Stomach (tissue), 4 donors: Measurements from ENCODE around the gene SDR9C7.

ENCODE experiments used
- POLR2A ChIP-seq, 4 donors: fragments of 450-650 bp; IDR thresholded peaks; one replicate each; pipeline ENCODE4 v1.6.1; 2016; ENCODE audit warnings: antibody characterized with exemption in 4 of 4, control low read depth in 2 of 4, mild to moderate bottlenecking in 1 of 4, moderate library complexity in 1 of 4
- POLR2AphosphoS5 ChIP-seq, 3 donors: sonication (generic); formaldehyde crosslinking; IDR thresholded peaks; one replicate each; pipeline ENCODE4 v1.6.1; 2016; ENCODE audit warnings: antibody characterized with exemption in 3 of 3
- TF ChIP-seq, protein P1 (sequence below), 7 experiments: fragments of 450-650 bp in 4 of 7; fragments of 200-600 bp in 3 of 7; sonication (generic) in 3 of 7; IDR thresholded peaks; one replicate each; pipeline ENCODE4 v1.5.1; 2016 to 2019; ENCODE audit warnings: antibody characterized with exemption in 7 of 7, control low read depth in 2 of 7, mild to moderate bottlenecking in 1 of 7

GRCh38 chr12:56898938-56899337 is 35.3 kb downstream of the SDR9C7 start:
- TF ChIP-seq, protein P1, sequence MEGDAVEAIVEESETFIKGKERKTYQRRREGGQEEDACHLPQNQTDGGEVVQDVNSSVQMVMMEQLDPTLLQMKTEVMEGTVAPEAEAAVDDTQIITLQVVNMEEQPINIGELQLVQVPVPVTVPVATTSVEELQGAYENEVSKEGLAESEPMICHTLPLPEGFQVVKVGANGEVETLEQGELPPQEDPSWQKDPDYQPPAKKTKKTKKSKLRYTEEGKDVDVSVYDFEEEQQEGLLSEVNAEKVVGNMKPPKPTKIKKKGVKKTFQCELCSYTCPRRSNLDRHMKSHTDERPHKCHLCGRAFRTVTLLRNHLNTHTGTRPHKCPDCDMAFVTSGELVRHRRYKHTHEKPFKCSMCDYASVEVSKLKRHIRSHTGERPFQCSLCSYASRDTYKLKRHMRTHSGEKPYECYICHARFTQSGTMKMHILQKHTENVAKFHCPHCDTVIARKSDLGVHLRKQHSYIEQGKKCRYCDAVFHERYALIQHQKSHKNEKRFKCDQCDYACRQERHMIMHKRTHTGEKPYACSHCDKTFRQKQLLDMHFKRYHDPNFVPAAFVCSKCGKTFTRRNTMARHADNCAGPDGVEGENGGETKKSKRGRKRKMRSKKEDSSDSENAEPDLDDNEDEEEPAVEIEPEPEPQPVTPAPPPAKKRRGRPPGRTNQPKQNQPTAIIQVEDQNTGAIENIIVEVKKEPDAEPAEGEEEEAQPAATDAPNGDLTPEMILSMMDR (IDR thresholded peaks at IDR 0.05) = no peak
- TF ChIP-seq POLR2AphosphoS5 (IDR thresholded peaks at IDR 0.05) = no peak
- no peak for TF ChIP-seq POLR2A (IDR thresholded peaks at IDR 0.05)
